Measurements from ENCODE around the gene ITGAD.

DNA sequence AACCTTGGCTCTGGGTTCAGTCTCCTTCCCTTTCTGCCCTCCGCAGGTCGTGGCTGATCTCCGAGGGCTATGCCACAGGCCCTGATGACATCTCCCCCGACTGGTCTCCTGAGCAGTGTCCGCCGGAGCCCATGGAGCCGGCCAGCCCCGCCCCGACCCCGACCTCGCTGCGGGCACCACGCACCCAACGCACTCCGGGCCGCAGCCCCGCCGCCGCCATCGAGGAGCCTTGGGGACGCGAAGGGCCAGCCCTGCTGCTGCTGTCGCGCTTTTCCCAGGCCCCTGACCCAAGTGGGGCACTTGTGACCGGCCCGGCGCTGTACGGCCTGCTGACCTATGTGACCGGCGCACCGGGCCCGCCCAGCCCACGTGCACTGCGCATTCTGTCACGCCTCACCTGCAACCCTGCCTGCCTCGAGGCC, 71.2 kb downstream of the ITGAD start:
- TF ChIP-seq, protein P1, sequence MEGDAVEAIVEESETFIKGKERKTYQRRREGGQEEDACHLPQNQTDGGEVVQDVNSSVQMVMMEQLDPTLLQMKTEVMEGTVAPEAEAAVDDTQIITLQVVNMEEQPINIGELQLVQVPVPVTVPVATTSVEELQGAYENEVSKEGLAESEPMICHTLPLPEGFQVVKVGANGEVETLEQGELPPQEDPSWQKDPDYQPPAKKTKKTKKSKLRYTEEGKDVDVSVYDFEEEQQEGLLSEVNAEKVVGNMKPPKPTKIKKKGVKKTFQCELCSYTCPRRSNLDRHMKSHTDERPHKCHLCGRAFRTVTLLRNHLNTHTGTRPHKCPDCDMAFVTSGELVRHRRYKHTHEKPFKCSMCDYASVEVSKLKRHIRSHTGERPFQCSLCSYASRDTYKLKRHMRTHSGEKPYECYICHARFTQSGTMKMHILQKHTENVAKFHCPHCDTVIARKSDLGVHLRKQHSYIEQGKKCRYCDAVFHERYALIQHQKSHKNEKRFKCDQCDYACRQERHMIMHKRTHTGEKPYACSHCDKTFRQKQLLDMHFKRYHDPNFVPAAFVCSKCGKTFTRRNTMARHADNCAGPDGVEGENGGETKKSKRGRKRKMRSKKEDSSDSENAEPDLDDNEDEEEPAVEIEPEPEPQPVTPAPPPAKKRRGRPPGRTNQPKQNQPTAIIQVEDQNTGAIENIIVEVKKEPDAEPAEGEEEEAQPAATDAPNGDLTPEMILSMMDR (IDR thresholded peaks at IDR 0.05; ENCODE audit: low read length), result no peak
- no peak for TF ChIP-seq EZH2phosphoT487 (IDR thresholded peaks at IDR 0.05; ENCODE audit: low read length)
